GM19452 (cell line): Measurements from ENCODE around the gene ACTR5.
"Not testable (repeated sequence)": the region's sequence is repeated elsewhere in the genome, so short reads cannot be mapped to it uniquely, and the experiment has no call there.

ENCODE experiments used
- ATAC-seq: cut with Tn5 transposase; IDR thresholded peaks from one replicate; pipeline ENCODE4 v1.9.1; 2021; ENCODE audit not compliant: unreplicated experiment

ACTR5 gene

DNA sequence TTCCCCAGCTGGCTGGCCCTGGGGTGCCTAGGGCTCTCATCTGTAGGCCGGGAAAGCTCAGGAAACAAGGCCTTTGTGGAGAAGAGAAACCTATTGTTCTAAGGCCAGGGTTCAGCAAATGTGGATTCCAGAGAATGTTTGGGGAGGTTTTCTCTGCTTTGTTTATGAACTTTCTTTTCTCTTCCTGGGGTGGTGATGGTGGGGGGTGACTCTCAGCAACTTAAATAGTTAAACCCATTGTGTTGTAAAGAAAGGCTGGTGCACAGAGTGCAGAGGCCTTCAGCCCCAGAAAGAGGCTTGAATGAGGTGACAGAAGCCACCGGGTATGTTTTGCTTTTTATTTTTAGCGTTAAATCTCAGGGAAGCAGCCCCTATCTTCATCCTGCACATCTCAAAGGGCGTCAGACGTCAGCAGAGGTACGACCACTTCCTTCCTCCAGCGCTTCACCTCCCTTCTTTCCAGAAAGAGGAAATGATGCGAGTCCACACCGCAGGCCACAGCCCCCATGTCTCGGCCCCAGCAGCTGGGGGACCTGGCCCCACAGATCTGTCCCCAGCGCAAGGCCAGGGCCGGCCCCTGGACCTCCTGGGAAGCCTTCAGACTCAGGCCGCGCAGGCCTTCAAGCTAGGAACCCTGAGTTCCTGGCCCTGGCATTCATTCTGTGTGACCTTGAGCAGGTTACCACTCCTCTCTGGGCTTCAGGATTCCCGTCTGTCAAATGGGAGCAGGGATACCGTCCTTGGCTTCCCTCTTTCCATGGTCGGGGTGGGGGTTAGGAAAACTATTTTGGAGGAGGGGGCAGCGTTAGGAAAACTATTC is 56.6 kb downstream of the ACTR5 start:
- peak; percentile 38 for ATAC-seq

DNA sequence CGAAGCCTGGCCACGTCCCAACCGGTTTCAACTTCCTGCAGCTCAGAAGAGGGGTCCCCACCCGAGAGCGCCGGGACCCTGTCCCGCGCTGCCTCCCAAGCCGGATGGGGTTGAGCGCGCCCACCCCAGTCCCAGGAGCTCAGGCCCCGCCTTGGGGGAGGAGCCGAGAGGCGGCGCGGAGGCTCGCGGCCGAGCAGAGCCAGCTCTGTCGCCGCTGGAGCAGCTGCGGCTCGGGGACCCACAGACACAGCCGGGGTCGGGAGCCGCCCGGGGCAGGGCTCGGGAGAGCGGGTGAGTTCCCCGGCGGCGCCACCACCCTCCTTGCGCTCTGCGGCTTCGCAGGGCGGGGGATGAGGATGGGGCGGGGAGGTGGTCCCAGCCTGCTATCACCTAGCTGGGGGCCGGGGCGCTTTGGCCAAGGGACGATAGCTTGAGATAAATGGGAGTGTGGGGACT is 57.3 kb downstream of the ACTR5 start, which contains the start of gene PPP1R16B:
Gene PPP1R16B (plus strand): TSS at position 196 of the 456 bp plus-strand sequence. CDS start 30,229 bp downstream, outside the sequence.
- peak; percentile 53 for ATAC-seq

DNA sequence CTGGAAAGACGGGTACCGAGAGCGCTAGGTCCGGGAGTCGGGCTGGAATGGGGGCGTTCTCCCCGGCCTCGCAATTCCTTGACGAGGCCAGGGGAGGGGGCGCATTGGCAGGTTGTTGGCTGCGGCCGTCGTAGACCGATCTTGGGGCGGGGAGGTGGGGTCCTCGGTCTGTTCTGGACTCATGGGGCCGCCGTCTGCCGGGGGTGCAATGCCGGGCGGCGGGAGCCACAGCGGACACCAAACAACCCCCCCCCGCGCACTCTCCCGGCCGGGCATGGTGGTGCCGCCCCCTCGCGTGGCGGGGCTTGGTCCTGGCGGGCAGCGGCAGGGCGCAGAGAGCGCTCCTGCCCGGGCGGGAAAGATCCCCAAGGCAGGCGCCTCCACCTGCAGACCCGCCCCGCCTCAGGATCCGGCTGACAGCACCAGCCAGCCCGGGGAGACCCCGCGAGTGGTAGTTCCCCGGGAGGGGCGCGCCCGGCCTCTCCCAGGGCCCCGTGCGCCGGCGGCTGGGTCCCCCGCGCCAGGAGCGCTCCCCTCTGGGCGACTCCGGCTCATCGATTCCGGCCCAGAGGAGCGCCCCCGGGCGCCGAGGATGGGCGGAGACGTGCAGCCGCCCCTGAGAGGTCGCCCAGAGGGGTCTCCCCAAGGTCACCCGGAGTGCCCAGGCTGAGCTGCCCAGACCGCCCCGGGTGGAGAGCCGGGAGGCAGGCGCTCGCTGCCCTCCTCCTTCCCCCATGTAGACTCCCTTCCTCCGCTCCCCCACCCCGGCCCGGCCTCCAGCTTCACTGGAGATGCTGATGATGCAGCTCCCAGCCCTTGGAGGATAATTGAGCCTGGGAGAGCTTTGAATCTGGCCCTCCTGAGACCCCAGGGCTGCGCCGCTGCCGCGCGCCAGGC is 57.9 kb downstream of the ACTR5 start:
- no peak for ATAC-seq

DNA sequence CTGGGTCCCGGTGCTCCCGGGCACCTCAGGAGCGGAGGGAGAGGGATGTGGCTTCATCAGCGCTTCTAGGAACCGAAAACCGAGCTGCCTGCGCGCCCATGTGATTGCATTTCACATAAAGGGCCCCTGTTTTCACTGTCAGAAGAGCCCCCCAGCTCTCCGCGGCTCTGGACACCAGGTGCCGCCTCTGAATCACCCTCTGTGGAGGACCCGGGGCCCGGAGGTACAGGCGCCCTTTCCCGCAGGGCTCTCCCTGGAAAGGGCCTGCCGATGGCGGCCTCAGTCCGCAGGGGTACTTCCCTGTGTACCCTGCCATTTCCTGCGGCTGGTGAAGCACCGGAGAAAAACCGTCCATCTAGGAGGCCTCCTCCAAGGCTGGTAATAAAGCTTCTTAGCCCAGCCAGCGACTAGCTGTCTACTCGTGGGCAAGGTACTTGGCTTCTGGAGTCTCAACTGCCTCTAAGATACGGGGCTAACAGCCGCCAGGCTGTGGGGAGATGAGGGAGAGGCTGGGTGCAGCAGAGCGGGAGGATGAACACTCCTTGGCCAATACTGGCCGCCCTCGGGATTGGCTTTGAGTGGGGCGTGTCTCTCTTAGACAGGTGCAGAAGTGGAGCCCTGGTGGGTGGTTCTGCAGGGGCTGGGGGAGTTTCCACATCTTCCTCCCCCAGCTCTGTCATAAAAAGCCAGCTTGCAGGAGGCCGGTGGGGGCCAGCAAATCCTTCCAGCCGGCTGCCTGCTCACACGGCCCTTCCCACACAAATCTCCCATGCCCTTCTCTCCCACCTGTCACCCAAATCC is 58.8 kb downstream of the ACTR5 start:
- no peak for ATAC-seq

DNA sequence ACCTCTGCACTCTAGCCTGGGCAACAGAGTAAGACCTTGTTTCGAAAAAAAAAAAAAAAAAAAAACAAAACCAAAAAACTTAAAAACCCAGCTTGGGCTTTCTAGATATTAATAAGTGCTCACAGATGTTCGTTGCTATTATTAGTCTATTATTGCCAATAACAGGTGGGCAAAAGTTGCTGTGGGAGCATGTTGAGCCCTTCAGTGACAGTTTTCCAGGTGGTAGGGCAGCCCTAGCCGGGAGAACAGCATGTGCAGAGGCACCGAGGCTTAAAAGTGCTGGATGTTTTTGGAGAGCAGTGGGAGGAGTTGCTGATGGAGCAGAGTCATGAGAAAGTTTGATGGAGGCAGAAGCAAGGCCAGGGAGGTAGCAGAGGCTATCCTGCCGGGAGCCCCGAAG is 61.7 kb downstream of the ACTR5 start:
- no peak for ATAC-seq

DNA sequence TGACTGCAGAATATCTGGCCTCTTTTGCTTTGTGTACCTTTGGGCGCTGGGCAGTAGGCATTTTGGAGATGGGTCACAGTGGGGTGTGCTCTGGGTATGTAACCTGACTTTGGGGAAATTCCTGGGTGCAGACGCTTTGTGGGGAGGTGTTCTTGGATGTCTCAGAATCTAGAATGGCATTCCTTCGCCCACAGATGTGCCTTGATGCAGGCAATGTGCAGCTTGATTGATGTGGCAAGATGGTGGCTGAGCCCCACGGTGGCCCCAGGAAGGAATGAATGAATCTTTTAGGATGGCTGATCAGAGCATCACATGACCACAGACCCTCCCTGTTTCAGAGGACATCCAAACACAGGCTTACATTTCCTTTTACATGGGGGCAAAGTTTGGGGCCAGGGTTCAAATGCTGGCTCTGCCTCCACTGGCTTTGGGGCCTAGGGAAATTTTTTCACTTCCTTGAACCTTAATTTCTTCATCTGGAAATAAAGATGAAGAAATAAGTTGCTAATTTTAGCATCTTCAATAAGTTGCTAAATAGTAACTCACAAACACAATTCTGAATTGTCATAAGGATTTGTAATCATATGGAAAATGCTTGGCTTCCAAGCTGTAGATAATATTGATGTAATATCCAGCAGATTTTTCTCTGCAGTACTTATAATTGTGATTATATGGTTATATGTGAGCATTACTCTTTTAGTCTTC is 62.8 kb downstream of the ACTR5 start:
- no peak for ATAC-seq

DNA sequence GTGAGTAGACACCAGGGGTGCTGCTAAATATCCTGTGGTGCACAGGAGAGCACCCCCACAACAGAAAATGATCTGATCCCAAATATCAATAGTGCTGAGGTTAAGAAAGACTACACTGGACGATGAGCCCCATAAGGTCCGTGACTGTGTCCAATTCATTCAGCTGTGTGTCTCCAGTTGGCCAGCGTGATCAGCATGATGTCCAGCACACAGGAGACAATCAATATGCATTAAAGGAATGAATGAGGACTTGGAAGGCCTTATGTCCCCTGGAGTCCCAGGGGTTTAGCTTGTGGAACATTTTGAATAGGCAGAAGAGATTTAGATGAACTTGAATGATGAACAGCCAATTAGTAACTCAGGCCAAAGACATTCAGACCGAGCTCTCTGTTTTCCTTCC is 63.5 kb downstream of the ACTR5 start:
- no peak for ATAC-seq

DNA sequence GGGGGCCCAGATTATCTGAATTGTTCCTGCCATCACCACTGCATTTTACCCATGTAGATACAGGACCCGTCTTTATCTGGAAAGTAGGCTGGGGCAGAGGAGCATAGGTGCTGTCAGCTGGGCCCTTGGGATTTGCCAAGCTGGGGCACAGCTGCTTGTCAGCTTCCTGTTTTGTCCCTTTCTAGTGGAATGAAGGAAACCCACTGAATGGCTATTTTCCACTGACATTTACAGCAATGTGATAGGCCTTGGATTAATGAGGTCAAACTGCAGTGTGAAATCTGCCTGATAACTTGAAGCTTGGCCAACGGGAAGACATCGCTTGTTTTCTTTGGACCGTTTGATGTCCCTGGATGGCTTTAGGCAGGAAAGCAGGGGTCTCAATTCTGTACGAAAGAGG is 63.9 kb downstream of the ACTR5 start:
- no peak for ATAC-seq

DNA sequence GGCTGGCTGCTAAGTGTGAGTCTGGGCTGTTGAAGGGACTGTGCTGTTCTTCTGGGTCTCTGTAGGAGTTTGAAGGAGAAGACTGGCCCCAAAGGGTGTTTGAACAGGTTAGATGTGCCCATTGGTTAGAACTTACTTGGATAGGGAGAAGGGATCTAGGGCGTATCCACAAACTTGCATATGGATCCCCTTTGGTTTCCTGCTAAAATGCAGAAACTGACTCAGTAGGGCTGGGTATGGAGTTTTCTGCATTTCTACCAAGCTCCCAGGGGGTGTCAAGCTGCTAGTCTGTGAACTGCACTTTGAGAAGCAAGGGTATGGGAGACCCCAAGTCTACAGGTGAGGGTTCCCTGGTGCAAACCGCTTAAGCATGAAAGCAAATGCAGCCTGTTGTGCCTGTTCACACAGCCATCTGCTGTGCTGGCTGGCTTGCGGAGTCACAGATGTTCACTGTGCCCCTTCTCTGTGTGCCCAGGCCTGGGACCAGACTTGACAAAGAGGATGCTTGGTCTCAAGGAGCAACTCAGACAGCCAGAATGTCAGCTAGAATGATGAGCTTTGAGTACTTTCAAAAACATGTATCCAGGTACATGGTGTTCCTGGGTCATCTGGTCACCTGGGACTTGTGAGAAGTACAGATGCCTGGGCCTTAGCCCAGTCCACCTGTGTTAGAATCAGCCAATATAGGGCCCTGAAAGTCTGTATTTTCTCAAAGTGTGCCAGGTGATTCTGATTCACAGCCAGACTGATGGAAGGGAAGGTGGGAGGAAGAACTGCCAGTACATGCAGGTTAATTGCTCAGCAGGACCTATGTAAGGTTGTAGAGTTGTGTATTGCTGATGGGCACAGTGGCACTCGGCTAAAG is 64.7 kb downstream of the ACTR5 start:
- no peak for ATAC-seq

DNA sequence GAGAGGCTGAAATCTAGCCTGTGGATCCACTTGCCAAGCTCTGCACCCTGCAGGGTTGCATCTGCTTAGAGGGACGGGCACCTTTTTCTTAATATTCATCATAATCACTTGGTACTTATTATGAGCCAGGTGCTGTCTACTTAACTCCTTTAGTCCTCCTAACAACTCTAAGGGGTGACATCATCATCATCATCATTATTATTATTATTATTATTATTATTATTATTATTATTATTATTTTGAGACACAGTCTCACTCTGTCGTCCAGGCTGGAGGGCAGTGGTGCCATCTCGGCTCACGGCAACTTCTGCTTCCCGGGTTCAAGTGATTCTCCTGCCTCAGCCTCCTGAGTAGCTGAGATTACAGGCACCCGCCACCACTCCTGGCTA is 65.3 kb downstream of the ACTR5 start:
- not testable (repeated sequence) for ATAC-seq

DNA sequence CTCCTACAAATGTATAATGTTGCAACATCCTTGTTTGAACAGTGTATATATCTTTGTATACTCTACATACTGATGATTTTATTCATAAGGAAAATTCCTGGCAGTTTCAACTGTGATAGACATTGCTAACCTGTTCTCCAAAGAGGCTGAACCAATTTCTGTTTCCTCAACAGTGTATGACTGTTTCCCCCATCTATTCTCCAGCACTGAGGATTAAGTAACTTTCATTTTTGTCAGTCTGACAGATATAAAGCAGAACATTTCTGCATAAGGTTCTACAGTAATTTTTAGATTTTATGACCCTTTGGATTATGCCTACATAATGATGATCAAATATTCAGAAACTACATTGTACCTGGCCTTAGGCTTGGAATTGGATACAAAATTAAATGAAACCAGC is 67.2 kb downstream of the ACTR5 start:
- ATAC-seq = no peak

DNA sequence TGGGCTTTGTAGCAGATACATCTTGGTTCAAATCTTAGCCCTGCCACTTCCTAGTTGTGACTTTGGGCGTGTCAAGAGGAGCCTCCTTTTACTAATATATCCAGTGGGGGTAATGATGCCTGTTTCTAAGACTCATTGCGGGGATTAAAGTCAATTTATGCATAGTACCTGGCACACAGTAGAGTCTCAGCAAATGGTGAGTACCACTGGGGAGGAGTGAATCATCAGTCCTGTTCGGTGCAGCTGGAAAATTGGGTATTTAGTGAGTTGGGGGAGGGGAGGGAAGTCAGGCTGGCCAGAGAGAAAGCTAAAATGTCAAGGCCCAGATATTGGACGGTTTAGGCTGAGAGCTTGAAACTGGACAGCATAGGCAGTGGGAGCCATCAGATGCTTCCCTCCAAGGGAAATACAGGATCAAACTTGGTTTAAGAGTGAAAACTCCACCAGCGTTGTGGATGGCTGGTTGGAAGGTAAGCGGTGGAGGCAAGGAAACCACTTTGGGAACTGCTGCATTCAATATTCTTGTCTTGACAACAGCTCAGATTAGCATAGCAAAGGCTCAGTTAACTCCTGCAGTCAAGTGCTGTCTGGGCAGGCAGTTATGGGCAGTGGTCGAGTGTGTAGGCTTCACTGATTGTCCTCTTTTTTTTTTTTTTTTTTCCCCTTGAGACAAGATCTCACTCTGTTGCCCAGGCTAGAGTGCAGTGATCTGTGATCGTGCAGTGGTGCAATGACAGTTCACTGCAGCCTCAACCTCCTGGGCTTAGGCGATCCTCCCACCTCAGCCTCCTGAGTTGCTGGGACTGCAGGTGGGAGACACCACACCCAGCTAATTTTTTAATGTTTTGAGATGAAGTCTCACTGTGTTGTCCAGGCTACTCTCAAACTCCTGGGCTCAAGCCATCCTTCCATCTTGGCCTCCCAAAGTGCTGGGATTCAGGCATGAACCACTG is 70.1 kb downstream of the ACTR5 start:
- ATAC-seq = no peak
